H1 (cell line): ENCODE measurements around the gene TMEM89. TPM values are rescaled to one million over a fixed set of nuclear protein-coding genes. Genes with fewer than 3 reads are reported as not detected.

Source experiments
- TEAD4 ChIP-seq: IDR thresholded peaks from 2 replicates; pipeline ENCODE4 v1.6.1; 2012; ENCODE audit warnings: low read depth, low read length, inconsistent platforms, mixed read lengths
- polyA plus RNA-seq, 7 experiments: library from polyadenylated mRNA; depleted of rRNA in 3 of 7; stranded (reverse) in 5 of 7; unstranded in 2 of 7; fragments of >200 nt in 5 of 7; fragments of 200-250 nt in 2 of 7; gene quantifications; 1 replicate in 5 of 7; 2 replicates in 1 of 7; 4 replicates in 1 of 7; pipeline versions ENCODE4 v1.2.1 to v1.2.3, GENCODE V29; 2011 to 2013; ENCODE audit warnings: missing spikeins in 2 of 7, mixed read lengths in 2 of 7
- total RNA-seq: library from RNA; stranded (reverse); fragmentation: NEBNext Ultra II Directional; extraction: Animal tissue kit (Norgen Biotek cat#: 25700); gene quantifications from 2 replicates; pipeline ENCODE4 v1.2.1, GENCODE V29; 2021

Gene TMEM89
- total and polyA plus RNA-seq, 2 of the 8 experiments (the other 6 are each of a cell fraction or from before 2014, with no cell fraction given), result not detected

- no peak for TF ChIP-seq TEAD4
These were observed 20.6 kb downstream of the TMEM89 start (continued) for GRCh38 chr3:48600711-48601621.
